Spleen (tissue), 7 donors: Measurements from ENCODE around the gene POU6F2.

Experiments
- CTCF ChIP-seq, 11 experiments: fragments of 200-600 bp in 7 of 11; fragments of 450-650 bp in 4 of 11; sonication (generic) in 4 of 11; IDR thresholded peaks in 8 of 11; conservative IDR thresholded peaks in 3 of 11; 1 replicate in 7 of 11; 2 replicates in 4 of 11; pipeline versions ENCODE4 v1.4.0 to v1.8.0; 2016 to 2021; ENCODE audit warnings: antibody characterized with exemption in 11 of 11, inconsistent platforms in 4 of 11, mild to moderate bottlenecking in 1 of 11
- POLR2A ChIP-seq, 3 donors: fragments of 450-650 bp; IDR thresholded peaks; one replicate each; pipeline ENCODE4 v1.5.1; 2017; ENCODE audit warnings: antibody characterized with exemption in 3 of 3, mild to moderate bottlenecking in 1 of 3
- POLR2AphosphoS5 ChIP-seq, 3 donors: sonication (generic); formaldehyde crosslinking; IDR thresholded peaks; one replicate each; pipeline ENCODE4 v1.5.1; 2017; ENCODE audit warnings: antibody characterized with exemption in 3 of 3
- donor health status: DM: no; HTN: no; CAD: no; lungs with moderate emphysema.
- donor health status: DM: no; HTN: no; CAD: no.
- donor health status: DM: no; HTN: no; CAD: no.

GRCh38 chr7:39054731-39055130 lies 77.0 kb downstream of the POU6F2 start:
- TF ChIP-seq CTCF (IDR thresholded peaks at IDR 0.05 in 8 of 11, conservative IDR thresholded peaks at IDR 0.05 in 3 of 11) (no peak), POLR2AphosphoS5 (IDR thresholded peaks at IDR 0.05) (no peak), POLR2A (IDR thresholded peaks at IDR 0.05) (no peak)
